BJ (cell line): ENCODE results near the gene SORBS2. TPM values are rescaled to one million over a fixed set of nuclear protein-coding genes. Genes with fewer than 3 reads are reported as not detected.

ENCODE experiments used
- CTCF ChIA-PET: fragments of 350-600 bp; formaldehyde crosslinking; extraction: SDS; loops from one replicate; lab custom pipeline; 2021; ENCODE audit warnings: antibody characterized with exemption, inconsistent platforms; lab: Yijun Ruan, JAX
- POLR2A ChIA-PET: fragments of 300-600 bp; sonication (Branson Sonifier 250); formaldehyde crosslinking; extraction: SDS; loops from one replicate; lab custom pipeline; 2021; ENCODE audit warnings: antibody characterized with exemption; lab: Charles Lee
- DNase-seq: peaks from one replicate; pipeline ENCODE4 v3.0.0-alpha.2; 2011; ENCODE audit warnings: low read depth
- H3K27me3 ChIP-seq: 2 replicates; pipeline ENCODE4 v1.6.0; 2011; ENCODE audit warnings: low read length; ENCODE audit not compliant: control insufficient read depth, insufficient read depth
- H3K36me3 ChIP-seq: 2 replicates; pipeline ENCODE4 v1.5.1; 2011; ENCODE audit warnings: low read length; ENCODE audit not compliant: control insufficient read depth, insufficient read depth
- H3K4me3 ChIP-seq: 2 replicates; pipeline ENCODE4 v1.5.1; 2011; ENCODE audit warnings: low read depth, mild to moderate bottlenecking, control low read depth, low read length
- CTCF ChIP-seq: IDR thresholded peaks from 2 replicates; pipeline ENCODE4 v1.5.1; 2011; ENCODE audit warnings: low read depth, mild to moderate bottlenecking, control low read depth, inconsistent platforms, low read length, moderate library complexity; ENCODE audit not compliant: insufficient read depth
- polyA plus RNA-seq: library from polyadenylated mRNA; depleted of rRNA; stranded (reverse); fragments of >200 nt; gene quantifications from 2 replicates; pipeline ENCODE4 v1.2.3, GENCODE V29; 2011

SORBS2 gene
- polyA plus RNA-seq, 1 experiment, result 9.1 TPM

- POLR2A ChIA-PET, result no interaction called here
- Histone ChIP-seq H3K4me3 (no peak overlapping the region), H3K27me3 (peaks cover 3% of the 10 kb centered on the region; the same call in 1 of the 2 replicates), H3K36me3 (no peaks in the 10 kb centered on the region)
- CTCF ChIA-PET, result interaction anchor here (0.8 to 1.6 kb wide), 3 partner anchors 429 to 553 kb away, joined by 3 read pairs; no protein-coding TSS in a partner anchor
- no peak for DNase-seq
- TF ChIP-seq CTCF, result no peak
These were observed 219.6 kb downstream of the SORBS2 start for GRCh38 chr4:185592438-185592837.

GRCh38 chr4:185591679-185592141 lies 220.3 kb downstream of the SORBS2 start:
- CTCF ChIA-PET, result interaction anchor here (0.9 to 1.6 kb wide), 3 partner anchors 9 to 446 kb away, joined by 3 to 4 read pairs (median 3); no protein-coding TSS in a partner anchor
- H3K27me3 ChIP-seq, result peaks cover 4% of the 10 kb centered on the region; the same call in 1 of the 2 replicates
- H3K36me3 ChIP-seq, result no peaks in the 10 kb centered on the region
- no peak for TF ChIP-seq CTCF
- no peak for DNase-seq
- no peak overlapping the region for H3K4me3 ChIP-seq
- POLR2A ChIA-PET, result no interaction called here

- Histone ChIP-seq H3K36me3 (no peaks in the 10 kb centered on the region), H3K4me3 (no peak overlapping the region), H3K27me3 (peaks cover 4% of the 10 kb centered on the region; the same call in 1 of the 2 replicates)
- DNase-seq, result no peak
- CTCF ChIA-PET, result interaction anchor here (0.9 to 1.6 kb wide), 2 partner anchors 8 to 447 kb away, joined by 3 to 4 read pairs; no protein-coding TSS in a partner anchor
- POLR2A ChIA-PET, result no interaction called here
- TF ChIP-seq CTCF, result no peak
These were observed 221.0 kb downstream of the SORBS2 start for GRCh38 chr4:185590982-185591381.

GRCh38 chr4:185589067-185589836 lies 222.7 kb downstream of the SORBS2 start:
- TF ChIP-seq CTCF, result no peak
- ChIA-PET CTCF (no interaction called here), POLR2A (no interaction called here)
- H3K27me3 ChIP-seq, result peaks cover 4% of the 10 kb centered on the region; the same call in 1 of the 2 replicates
- DNase-seq, result no peak
- H3K4me3 ChIP-seq, result no peak overlapping the region
- H3K36me3 ChIP-seq, result no peaks in the 10 kb centered on the region

GRCh38 chr4:185587427-185588161 lies 224.4 kb downstream of the SORBS2 start:
- CTCF ChIA-PET, result interaction anchor here (0.9 kb wide), 2 partner anchors 10 kb away, joined by 3 to 4 read pairs; no protein-coding TSS in a partner anchor
- H3K4me3 ChIP-seq, result no peak overlapping the region

More at GRCh38 chr4:185587427-185588161, 224.4 kb downstream of the SORBS2 start:
- Histone ChIP-seq H3K27me3 (peaks cover 4% of the 10 kb centered on the region; the same call in 1 of the 2 replicates), H3K36me3 (no peaks in the 10 kb centered on the region)
- TF ChIP-seq CTCF, result no peak
- POLR2A ChIA-PET, result no interaction called here
- DNase-seq, result no peak
